Activated CD8-positive, alpha-beta T cell treated with anti-CD3 and anti-CD28 coated beads, Interleukin-2, amount 10 ng/mL, durations not matched to agents 7 days and 5 days (primary cell): Measurements from ENCODE around the gene MXRA7. TPM values are rescaled to one million over a fixed set of nuclear protein-coding genes. Genes with fewer than 3 reads are reported as not detected.

Source experiments
- ATAC-seq: fragments of 150-1000 bp; cut with Tn5 transposase; one replicate; pipeline ENCODE4 v1.10.0; 2021; ENCODE audit warnings: moderate library complexity
- CTCF ChIA-PET: fragments of 350-600 bp; sonication (Branson Sonifier 250); formaldehyde crosslinking; loops from one replicate; lab custom pipeline; 2021; ENCODE audit warnings: antibody characterized with exemption; lab: Charles Lee
- POLR2A ChIA-PET: fragments of 350-600 bp; sonication (Branson Sonifier 250); formaldehyde crosslinking; loops from one replicate; lab custom pipeline; 2021; ENCODE audit warnings: antibody characterized with exemption; lab: Charles Lee
- DNase-seq: peaks from one replicate; pipeline ENCODE4 v3.0.0-alpha.2; 2020
- H3K27ac Mint-ChIP-seq: one replicate; pipeline ENCODE4 v1.8.0; 2021; ENCODE audit warnings: mild to moderate bottlenecking, mixed read lengths
- H3K27me3 Mint-ChIP-seq: one replicate; pipeline ENCODE4 v1.8.0; 2021; ENCODE audit warnings: low read depth, mixed read lengths
- H3K36me3 Mint-ChIP-seq: one replicate; pipeline ENCODE4 v1.8.0; 2021; ENCODE audit warnings: low read depth, mixed read lengths
- H3K4me1 Mint-ChIP-seq: one replicate; pipeline ENCODE4 v1.8.0; 2021; ENCODE audit warnings: low read depth, mixed read lengths
- H3K4me3 Mint-ChIP-seq: one replicate; pipeline ENCODE4 v1.8.0; 2021; ENCODE audit warnings: mild to moderate bottlenecking, mixed read lengths
- H3K9me3 Mint-ChIP-seq: one replicate; pipeline ENCODE4 v1.8.0; 2022; ENCODE audit warnings: mixed read lengths; ENCODE audit not compliant: insufficient read depth
- total RNA-seq, 2 experiments: library from RNA; stranded (reverse); gene quantifications; one replicate each; pipeline ENCODE4 v1.2.3, GENCODE V29; 2021

MXRA7 gene
- total RNA-seq, 2 experiments from 2014 or later, result 12.4 to 13.3 TPM

DNA sequence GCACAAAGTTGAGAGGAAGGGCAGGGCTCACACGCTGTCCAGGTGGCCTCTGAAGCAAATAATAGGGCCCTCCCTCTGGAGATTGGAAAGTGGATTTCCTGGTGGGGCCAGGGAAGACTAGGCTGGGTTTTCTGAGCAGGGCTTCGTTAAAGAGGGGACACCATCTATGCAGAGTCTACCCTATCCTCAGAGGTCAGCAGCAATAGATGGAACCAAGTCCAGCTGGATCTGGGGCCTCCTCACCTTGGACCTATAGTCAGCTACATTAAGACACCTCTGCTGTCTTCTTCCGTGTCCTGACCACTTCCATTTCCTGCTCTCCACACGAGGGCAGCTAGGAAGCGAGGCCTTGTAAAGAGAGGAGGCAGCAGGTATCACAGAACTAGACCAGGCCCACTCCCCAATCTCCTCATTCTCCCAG lies 52.5 kb downstream of the MXRA7 start:
- Mint-ChIP-seq H3K4me3 (no peak overlapping the region), H3K27me3 (peaks cover 2% of the 10 kb centered on the region), H3K36me3 (no peaks in the 10 kb centered on the region), H3K9me3 (no peaks in the 10 kb centered on the region), H3K27ac (peak overlapping the region; percentile 12), H3K4me1 (peaks cover 28% of the 10 kb centered on the region)
- CTCF ChIA-PET, result interaction anchor here (1.0 to 1.9 kb wide), 2 partner anchors 23 to 34 kb away, joined by 3 to 11 read pairs; no protein-coding TSS in a partner anchor
- no peak for DNase-seq
- peak; percentile 42 for ATAC-seq
- POLR2A ChIA-PET, result interaction anchor here (1.3 kb wide), 1 partner anchor 13 kb away, joined by 3 read pairs; no protein-coding TSS in a partner anchor

DNA sequence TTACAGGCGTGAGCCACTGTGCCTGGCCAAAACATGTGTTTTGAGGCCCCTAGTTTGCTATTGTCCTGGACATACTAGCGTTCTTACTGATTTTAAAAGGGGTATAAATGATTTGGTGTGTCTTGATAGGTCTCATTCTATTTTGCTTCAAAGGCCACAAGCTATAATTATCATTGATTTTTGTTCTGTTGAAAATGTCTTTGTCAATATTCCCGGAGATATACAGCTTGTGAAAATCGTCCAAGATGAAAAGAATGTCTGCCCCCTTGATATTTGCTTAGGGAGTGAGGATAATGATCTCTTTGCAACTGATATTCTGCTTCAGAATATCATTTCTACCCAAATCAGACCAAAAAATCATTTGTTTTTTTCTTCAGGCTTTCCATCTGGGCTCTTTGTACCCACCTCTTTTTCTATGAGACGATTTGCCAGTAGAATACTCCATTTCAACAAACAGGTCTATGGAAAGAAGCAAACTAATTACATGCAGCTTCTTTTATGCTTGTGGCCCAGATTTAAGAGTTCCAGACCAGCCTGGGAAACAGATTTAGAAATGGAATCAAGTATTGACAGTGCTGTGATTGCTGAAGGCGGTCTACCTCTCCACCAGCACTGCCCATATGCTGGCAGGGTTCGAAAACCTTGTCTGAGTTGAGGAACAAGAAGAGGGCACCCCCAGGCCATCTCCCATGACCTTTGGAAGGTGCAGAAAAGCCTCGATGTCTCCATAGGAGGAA lies 53.1 kb downstream of the MXRA7 start:
- Mint-ChIP-seq H3K9me3 (no peaks in the 10 kb centered on the region), H3K36me3 (no peaks in the 10 kb centered on the region), H3K27ac (peak overlapping the region; percentile 12), H3K4me1 (peaks cover 28% of the 10 kb centered on the region), H3K27me3 (peaks cover 2% of the 10 kb centered on the region), H3K4me3 (no peak overlapping the region)
- no peak for DNase-seq
- ATAC-seq, result no peak
- CTCF ChIA-PET, result interaction anchor here (1.0 to 1.9 kb wide), 2 partner anchors 24 to 33 kb away, joined by 3 to 11 read pairs; no protein-coding TSS in a partner anchor
- POLR2A ChIA-PET, result interaction anchor here (1.3 kb wide), 1 partner anchor 14 kb away, joined by 3 read pairs; no protein-coding TSS in a partner anchor

DNA sequence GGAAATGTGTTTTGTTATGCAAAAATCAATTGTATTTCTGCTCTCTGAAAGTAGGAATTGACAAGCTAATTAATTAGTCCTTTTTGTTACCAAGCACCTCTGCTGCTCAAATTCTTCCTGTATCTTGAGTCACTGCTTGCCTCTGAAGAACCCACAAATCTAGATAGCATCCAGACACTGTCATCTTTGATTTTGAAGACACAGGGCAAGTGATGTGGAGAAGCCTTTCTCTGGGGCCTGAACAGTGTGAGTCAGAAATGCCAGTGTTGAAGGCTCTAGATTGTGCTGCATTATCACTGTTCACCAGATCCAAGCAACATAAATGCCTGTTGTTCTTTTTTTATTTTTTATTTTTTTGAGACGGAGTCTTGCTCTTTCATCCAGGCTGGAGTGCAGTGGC lies 56.4 kb downstream of the MXRA7 start:
- no peak for DNase-seq
- CTCF ChIA-PET, result interaction anchor here (0.8 kb wide), 1 partner anchor 20 kb away, joined by 3 read pairs; no protein-coding TSS in a partner anchor
- Mint-ChIP-seq H3K27ac (no peak overlapping the region), H3K4me3 (no peak overlapping the region), H3K4me1 (peaks cover 12% of the 10 kb centered on the region), H3K9me3 (no peaks in the 10 kb centered on the region), H3K27me3 (peaks cover 11% of the 10 kb centered on the region), H3K36me3 (no peaks in the 10 kb centered on the region)
- POLR2A ChIA-PET, result no interaction called here
- no peak for ATAC-seq

DNA sequence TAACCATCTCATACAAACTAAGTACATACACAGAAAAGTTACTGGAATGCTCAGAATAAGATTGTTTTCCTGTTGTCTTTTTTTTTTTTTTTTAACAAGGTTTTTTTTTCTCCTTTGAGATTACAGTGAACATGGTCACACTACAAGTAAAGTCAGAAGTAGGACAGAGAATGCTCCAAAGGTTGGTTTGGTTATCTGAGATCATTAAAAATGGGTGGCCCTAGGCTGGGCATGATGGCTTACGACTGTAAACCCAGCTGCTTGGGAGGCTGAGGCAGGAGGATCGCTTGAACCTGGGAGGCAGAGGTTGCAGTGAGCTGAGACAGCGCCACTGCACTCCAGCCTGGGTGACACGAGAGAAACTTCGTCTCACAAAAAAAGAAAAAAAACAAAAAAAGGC lies 60.3 kb downstream of the MXRA7 start:
- Mint-ChIP-seq H3K27me3 (peaks cover 18% of the 10 kb centered on the region), H3K36me3 (peaks cover 3% of the 10 kb centered on the region), H3K9me3 (peaks cover 11% of the 10 kb centered on the region), H3K4me3 (no peak overlapping the region), H3K27ac (no peak overlapping the region), H3K4me1 (no peaks in the 10 kb centered on the region)
- ChIA-PET CTCF (no interaction called here), POLR2A (no interaction called here)
- no peak for ATAC-seq
- DNase-seq, result no peak

DNA sequence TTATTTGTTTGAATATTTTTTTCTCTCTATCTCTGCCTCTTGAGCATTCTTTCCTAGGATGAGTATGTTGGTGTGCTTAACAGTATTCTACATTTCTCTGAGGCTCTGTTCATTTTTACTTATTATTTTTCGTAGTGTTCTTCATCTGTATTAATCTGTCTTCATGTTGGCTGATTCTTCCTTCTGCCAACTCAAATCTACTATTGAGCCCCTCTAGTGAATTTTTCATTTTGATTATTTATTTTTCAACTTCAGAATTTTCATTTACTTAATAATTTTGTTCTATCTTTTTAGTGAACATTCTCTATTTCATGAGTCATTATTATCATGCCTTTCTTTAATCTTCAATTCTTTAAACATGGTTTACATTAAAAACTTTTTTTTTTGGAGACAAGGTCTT lies 64.1 kb downstream of the MXRA7 start:
- Mint-ChIP-seq H3K4me3 (no peak overlapping the region), H3K27ac (no peak overlapping the region), H3K36me3 (peaks cover 3% of the 10 kb centered on the region), H3K9me3 (peaks cover 11% of the 10 kb centered on the region), H3K4me1 (peaks cover 9% of the 10 kb centered on the region), H3K27me3 (peaks cover 21% of the 10 kb centered on the region)
- CTCF ChIA-PET, result interaction anchor here (1.1 kb wide), 1 partner anchor 23 kb away, joined by 8 read pairs; no protein-coding TSS in a partner anchor
- POLR2A ChIA-PET, result no interaction called here
- ATAC-seq, result no peak
- no peak for DNase-seq

DNA sequence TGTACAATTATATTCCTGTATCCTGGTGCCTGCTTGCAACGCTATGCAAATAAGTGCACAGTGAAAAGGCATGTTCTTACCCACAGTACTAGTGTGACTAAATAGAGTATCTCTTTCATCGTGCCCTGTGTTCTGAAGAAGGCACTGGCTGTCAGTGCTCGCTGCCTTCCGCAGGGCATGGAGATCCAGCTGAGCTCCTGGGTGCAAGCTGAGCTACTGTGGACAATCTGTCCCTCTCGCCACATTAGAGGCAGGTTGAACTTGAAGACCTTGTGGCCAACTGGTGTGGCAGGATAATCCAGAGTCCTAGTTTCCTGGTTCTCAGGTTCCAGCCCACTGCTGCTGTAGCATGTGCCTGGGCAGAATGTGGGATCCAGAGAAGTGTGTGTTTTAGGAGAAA lies 65.3 kb downstream of the MXRA7 start:
- Mint-ChIP-seq H3K4me3 (no peak overlapping the region), H3K9me3 (peaks cover 11% of the 10 kb centered on the region), H3K4me1 (peaks cover 9% of the 10 kb centered on the region), H3K27ac (no peak overlapping the region), H3K36me3 (peaks cover 3% of the 10 kb centered on the region), H3K27me3 (peaks cover 14% of the 10 kb centered on the region)
- POLR2A ChIA-PET, result no interaction called here
- CTCF ChIA-PET, result interaction anchor here (1.1 kb wide), 1 partner anchor 22 kb away, joined by 8 read pairs; no protein-coding TSS in a partner anchor
- DNase-seq, result no peak
- no peak for ATAC-seq

DNA sequence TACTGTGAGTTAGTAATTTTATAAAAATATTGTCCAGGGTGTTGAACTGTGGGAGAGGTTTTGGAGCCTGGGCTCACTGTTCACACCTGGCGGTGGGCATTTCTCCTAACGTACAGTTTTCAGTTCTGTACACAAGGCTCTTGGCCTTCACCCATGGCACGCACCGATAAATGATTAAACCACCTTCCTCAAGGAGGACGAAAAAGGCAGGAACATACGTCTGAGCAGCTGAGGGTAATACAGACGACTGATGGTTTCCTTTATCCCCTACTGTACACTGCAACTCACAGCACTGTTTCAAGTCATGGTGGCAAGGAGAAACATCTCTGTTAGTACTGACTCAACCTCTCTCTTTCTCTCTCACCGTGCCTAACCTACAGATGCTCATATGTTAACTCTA lies 65.8 kb downstream of the MXRA7 start:
- ChIA-PET CTCF (no interaction called here), POLR2A (no interaction called here)
- peaks cover 11% of the 10 kb centered on the region for H3K9me3 Mint-ChIP-seq
- no peak overlapping the region for H3K4me3 Mint-ChIP-seq
- no peak overlapping the region for H3K27ac Mint-ChIP-seq
- no peak for DNase-seq
- no peak for ATAC-seq
- peaks cover 14% of the 10 kb centered on the region for H3K27me3 Mint-ChIP-seq
- peaks cover 3% of the 10 kb centered on the region for H3K36me3 Mint-ChIP-seq
- H3K4me1 Mint-ChIP-seq, result peaks cover 9% of the 10 kb centered on the region

DNA sequence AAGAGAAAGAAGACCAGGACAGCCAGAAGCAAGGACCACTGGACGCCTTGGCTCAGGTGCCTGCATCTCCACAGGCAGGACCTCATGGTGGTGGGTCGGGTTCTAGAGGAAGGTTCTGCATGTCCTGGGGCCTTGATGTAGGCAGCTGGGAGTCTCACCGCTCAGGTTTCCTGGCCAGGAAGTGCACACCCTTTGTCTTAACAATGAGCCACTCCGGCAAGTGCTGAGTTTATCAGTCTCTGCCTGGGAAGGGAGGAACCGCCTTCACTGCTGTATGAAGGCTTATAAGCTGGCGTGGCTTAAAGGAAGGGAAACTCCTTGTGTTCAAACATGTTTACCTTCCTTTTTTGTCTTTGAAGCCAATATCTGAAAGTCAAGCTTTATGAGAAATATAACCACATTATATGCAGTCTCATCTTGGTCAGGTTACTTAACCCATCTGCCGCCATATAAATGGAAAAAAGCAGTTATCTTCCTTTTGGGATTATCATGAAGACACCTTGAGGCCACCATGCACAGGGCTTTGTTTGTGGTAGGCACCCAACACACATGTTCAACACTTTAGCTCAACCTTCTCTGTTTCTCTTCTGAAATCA lies 67.1 kb downstream of the MXRA7 start, which contains the start of gene ST6GALNAC1:
Gene ST6GALNAC1 (minus strand): TSS at position 205 of the 596 bp plus-strand sequence. CDS start 119 bp downstream, at position 86.
- Mint-ChIP-seq H3K27me3 (peaks cover 11% of the 10 kb centered on the region), H3K27ac (no peak within 1 kb of the TSS), H3K9me3 (peaks cover 11% of the 10 kb centered on the region), H3K4me1 (peaks cover 9% of the 10 kb centered on the region), H3K36me3 (peaks cover 3% of the 10 kb centered on the region), H3K4me3 (no peak within 1 kb of the TSS)
- DNase-seq (no peak), ATAC-seq (peak; percentile 64)
- POLR2A ChIA-PET, result no interaction called here
- CTCF ChIA-PET, result interaction anchor here (1.2 to 2.2 kb wide), 3 partner anchors 19 to 86 kb away, joined by 3 to 7 read pairs (median 4); no protein-coding TSS in a partner anchor

DNA sequence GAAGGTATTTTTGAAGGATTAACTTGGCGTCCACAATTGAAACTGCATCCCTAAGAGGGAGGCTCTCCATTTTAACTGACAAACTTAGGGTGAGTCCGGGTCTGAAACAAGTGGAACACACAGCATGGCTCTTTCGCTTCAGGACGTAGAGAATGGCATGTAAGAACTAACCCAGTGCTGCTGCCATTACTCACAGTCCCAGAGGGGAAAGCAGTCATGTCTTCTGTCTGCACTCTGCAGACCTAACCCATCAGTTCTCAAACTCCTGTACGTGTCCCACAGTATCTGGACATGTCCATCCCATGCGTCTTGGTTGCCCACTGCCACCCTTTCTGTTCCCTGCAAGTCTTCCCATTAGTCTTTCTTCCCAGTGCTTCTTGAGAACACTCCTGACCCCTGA lies 67.8 kb downstream of the MXRA7 start:
- Mint-ChIP-seq H3K9me3 (peaks cover 11% of the 10 kb centered on the region), H3K4me3 (no peak overlapping the region), H3K4me1 (peaks cover 9% of the 10 kb centered on the region), H3K36me3 (peaks cover 3% of the 10 kb centered on the region), H3K27ac (no peak overlapping the region), H3K27me3 (peaks cover 11% of the 10 kb centered on the region)
- no peak for ATAC-seq
- CTCF ChIA-PET, result interaction anchor here (1.3 to 2.2 kb wide), 2 partner anchors 19 to 22 kb away, joined by 4 to 7 read pairs; no protein-coding TSS in a partner anchor
- no peak for DNase-seq
- POLR2A ChIA-PET, result no interaction called here

DNA sequence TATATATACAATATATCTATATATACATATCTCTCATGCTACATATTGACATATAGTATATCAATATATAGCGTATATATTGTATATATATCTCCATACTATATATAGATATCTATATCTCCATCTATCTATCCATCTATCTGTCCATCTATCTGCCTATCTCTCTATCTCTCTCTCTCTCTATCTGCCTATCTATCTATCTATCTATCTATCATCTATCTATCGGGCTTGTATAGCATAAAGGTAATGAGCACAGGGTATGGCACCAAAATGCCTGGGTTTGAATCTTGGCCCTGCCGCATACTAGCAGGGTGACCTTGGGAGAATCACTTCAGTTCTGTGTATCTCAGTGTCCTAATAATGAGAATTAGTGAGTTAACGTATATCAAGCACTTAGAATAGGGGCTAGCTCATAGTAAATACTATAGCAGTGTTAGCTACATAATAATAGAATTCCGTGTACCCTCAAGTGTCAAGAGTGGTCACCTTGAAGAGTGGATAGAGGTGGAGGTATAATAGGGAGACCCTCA lies 68.7 kb downstream of the MXRA7 start:
- Mint-ChIP-seq H3K9me3 (peaks cover 11% of the 10 kb centered on the region), H3K27me3 (peaks cover 11% of the 10 kb centered on the region), H3K4me3 (no peak overlapping the region), H3K4me1 (peaks cover 9% of the 10 kb centered on the region), H3K27ac (no peak overlapping the region), H3K36me3 (peaks cover 3% of the 10 kb centered on the region)
- DNase-seq (no peak), ATAC-seq (no peak)
- POLR2A ChIA-PET, result no interaction called here
- CTCF ChIA-PET, result interaction anchor here (1.5 kb wide), 1 partner anchor 39 kb away, joined by 3 read pairs; no protein-coding TSS in a partner anchor

DNA sequence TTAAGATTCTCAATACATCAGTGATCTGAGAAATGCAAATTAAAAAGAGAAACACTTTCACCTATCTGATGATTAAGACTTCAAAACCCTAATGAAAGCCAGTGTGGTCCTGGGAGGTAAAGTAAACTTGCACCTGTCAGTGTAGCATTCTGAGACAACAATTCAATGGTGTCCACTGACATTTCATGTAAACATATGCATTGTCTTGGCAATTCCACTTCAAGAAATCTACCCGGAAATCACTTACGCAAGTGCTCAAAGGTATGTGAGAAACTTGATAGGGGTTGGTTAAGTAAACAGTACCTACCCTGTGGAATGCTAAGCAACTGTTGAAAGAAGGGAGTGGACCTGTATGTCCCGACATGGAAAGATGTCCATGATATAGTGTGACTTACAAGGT lies 69.3 kb downstream of the MXRA7 start:
- ChIA-PET POLR2A (no interaction called here), CTCF (interaction anchor here (1.5 to 2.2 kb wide), 2 partner anchors 17 to 40 kb away, joined by 3 to 9 read pairs; no protein-coding TSS in a partner anchor)
- DNase-seq (no peak), ATAC-seq (no peak)
- Mint-ChIP-seq H3K27ac (no peak overlapping the region), H3K4me3 (no peak overlapping the region), H3K9me3 (peaks cover 6% of the 10 kb centered on the region), H3K4me1 (peaks cover 9% of the 10 kb centered on the region), H3K36me3 (peaks cover 1% of the 10 kb centered on the region), H3K27me3 (peaks cover 9% of the 10 kb centered on the region)
